ENCODE data around the gene IGSF22.
A peak's percentile ranks its signal among the peaks of the same experiment; 100 is the strongest.

- TF ChIP-seq CTCF (optimal IDR thresholded peaks at IDR 0.05 in 1 of 3, IDR thresholded peaks at IDR 0.05 in 1 of 3, conservative IDR thresholded peaks at IDR 0.05 in 1 of 3; ENCODE audit: extremely low read depth in 1 of 3, insufficient read depth in 2 of 3, low read length in 3 of 3) (peak in 1 of 3 experiments; percentile 7), EZH2 (IDR thresholded peaks at IDR 0.05; ENCODE audit: low read length) (no peak)
These were observed 35.2 kb upstream of the IGSF22 start for GRCh38 chr11:18761144-18761543.
